Measurements from ENCODE around the gene SUMF1. TPM values are rescaled to one million over a fixed set of nuclear protein-coding genes. Genes with fewer than 3 reads are reported as not detected.

SUMF1 gene
- total and polyA plus RNA-seq, 8 donors: 7.1 to 25.8 (median 12.6) TPM

DNA sequence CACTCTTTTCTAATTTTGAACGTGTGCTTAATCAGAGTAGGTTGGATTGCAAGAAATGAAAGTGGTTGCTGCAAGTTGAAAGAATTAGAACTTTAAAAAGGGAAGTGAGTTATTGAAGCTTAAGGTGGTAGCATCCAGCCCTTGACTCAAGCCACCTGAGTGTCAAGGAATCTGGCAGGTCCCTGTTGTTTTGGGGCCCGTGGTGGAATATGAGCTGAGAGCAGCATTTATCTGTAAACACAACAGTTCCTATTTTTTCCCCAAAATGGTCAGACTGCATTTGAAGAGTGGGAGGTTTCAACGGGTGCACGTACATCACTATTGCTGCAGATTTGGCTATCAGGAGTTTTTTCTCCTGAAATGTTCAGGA, 27.8 kb upstream of the SUMF1 start:
- DNase-seq: no peak
- TF ChIP-seq, protein P1, sequence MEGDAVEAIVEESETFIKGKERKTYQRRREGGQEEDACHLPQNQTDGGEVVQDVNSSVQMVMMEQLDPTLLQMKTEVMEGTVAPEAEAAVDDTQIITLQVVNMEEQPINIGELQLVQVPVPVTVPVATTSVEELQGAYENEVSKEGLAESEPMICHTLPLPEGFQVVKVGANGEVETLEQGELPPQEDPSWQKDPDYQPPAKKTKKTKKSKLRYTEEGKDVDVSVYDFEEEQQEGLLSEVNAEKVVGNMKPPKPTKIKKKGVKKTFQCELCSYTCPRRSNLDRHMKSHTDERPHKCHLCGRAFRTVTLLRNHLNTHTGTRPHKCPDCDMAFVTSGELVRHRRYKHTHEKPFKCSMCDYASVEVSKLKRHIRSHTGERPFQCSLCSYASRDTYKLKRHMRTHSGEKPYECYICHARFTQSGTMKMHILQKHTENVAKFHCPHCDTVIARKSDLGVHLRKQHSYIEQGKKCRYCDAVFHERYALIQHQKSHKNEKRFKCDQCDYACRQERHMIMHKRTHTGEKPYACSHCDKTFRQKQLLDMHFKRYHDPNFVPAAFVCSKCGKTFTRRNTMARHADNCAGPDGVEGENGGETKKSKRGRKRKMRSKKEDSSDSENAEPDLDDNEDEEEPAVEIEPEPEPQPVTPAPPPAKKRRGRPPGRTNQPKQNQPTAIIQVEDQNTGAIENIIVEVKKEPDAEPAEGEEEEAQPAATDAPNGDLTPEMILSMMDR (IDR thresholded peaks at IDR 0.05): no peak
- ATAC-seq: no peak
- FAIRE-seq: no peak
- H3K4me1 ChIP-seq: peaks cover 0 to 5% (median 0%) of the 10 kb centered on the region in 3 donors
- H3K9me3 ChIP-seq: no peaks in the 10 kb centered on the region
- intact Hi-C loops (cut with DNase I): no loop called here
- peak overlapping the region in 2 of 4 donors; percentile 71 to 89 for H3K4me3 ChIP-seq
- 49 to 62% methylated on average over 4 of the region's 4 CpGs for WGBS, 2 donors
- H3K27ac ChIP-seq: no peak overlapping the region
- H3K36me3 ChIP-seq: no peaks in the 10 kb centered on the region
- H3K27me3 ChIP-seq: no peaks in the 10 kb centered on the region

DNA sequence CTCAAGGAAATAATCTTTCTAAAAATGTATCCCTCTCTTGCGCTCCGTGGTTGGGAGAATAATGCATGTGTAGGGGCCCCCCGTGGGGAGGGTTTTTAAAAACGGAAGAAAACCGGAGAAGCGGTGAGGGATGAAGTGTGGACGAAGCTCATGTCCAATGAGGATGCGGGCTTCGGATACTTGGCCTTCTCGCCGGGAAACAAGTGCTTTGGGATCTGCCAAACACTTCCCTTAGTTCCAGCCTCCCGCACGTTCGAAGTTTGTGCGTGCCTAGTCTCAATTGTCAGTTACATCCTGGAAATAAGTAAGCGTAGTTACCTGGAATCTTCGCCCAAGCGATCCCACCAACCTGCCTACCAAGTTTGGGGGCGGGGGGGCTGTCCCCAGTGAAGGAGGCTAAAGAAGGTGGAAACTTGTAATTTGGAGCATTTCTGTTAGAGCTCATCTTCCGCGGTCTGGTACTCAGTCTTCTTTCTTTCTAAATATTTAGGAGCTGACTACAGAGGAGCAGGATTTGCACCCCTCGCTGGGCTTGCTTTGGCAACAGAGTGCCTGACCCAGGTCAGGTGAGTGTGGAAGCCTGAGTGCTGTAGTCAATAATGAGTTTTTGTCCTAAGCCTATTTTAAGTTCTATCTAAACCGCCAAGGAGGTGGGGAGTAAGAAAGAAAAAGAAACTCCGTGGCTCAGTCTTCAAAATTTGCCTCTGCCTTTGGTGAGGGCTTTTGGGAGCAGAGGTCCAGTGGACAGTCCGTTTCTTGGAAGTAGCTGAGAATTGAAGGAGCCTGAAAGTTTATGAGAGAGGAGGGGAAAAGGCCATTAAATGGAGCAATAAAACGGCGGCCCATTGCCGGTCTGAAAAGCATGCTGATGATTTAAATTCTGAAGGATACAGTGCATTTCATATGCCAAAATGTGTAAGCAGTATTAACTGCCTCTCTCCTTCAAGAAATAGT, 27.1 kb upstream of the SUMF1 start:
- FAIRE-seq: no peak
- H3K9me3 ChIP-seq: no peaks in the 10 kb centered on the region

GRCh38 chr3:4493014-4493940, 26.2 kb upstream of the SUMF1 start, which contains the start of gene ITPR1:
ITPR1 (plus strand) TSS chr3:4493348; CDS start chr3:4516492, 23,144 bp downstream.
- intact Hi-C loops (cut with DNase I): no loop called here
- 0% methylated on average over 45 to 47 of the region's 47 CpGs for WGBS, 2 donors
- peaks cover 0 to 5% (median 0%) of the 10 kb centered on the region in 3 donors for H3K4me1 ChIP-seq
- no peaks in the 10 kb centered on the region for H3K9me3 ChIP-seq
- FAIRE-seq (no peak), DNase-seq (peak; percentile 97 to 100 (median 98)), ATAC-seq (peak; percentile 96 to 99 (median 98))
- H3K27ac ChIP-seq: peak within 1 kb of the TSS; percentile 67 to 88 (median 82)
- no peaks in the 10 kb centered on the region for H3K36me3 ChIP-seq
- H3K27me3 ChIP-seq: no peaks in the 10 kb centered on the region
- H3K4me3 ChIP-seq: peak within 1 kb of the TSS; percentile 58 to 89 (median 76)
- TF ChIP-seq, protein P1 (IDR thresholded peaks at IDR 0.05): no peak

More for the DNA sequence above, 27.1 kb upstream of the SUMF1 start:
- TF ChIP-seq, protein P1 (IDR thresholded peaks at IDR 0.05): no peak
- Histone ChIP-seq H3K27ac (no peak overlapping the region), H3K4me1 (peaks cover 0 to 5% (median 0%) of the 10 kb centered on the region in 3 donors), H3K36me3 (no peaks in the 10 kb centered on the region), H3K4me3 (peak overlapping the region; percentile 58 to 89 (median 76)), H3K27me3 (no peaks in the 10 kb centered on the region)
- intact Hi-C loops (cut with DNase I): no loop called here
- peak in 1 of 6 donors; percentile 21 for DNase-seq
- ATAC-seq: peak in 2 of 4 donors; percentile 0 to 1
- 22 to 25% methylated on average over 28 of the region's 28 CpGs for WGBS, 2 donors

DNA sequence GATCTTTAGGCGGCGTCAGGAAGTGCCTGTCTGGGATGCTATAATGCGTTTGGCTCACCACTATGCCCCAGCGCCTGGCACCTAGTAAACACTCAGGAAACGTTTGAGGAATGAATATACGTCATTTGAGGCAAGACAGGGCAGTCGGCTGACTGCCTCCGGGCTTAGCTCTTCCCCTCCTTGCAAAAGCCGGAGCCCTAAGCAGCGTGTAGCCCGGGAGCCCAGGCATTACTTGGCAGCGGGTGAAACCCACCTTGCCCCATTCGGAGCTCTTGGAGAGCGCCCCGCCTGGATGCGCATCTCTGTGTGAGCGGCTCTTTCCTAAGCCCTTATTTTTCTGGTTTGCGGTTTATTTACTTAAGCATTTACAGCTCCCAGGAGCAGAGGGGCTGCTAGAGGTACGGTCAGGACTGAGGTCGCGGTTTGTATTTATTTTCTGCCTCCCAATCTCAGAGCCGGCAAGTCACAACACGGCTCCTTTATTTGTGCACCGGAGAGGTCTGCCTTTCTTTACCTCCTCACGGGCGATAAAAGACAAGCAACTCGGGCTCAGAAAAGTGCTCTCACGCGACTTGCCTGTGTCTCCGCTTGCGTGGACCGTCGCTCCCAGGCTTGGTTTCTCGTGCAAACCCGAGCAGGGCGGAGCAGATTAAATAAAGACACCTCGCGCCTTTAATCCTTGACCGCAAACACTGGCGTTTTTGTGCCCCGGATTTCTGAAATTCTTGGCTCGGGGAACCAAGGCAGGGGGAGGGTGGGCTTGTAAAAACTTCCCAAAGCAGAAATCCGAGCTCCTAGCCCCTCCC, 25.3 kb upstream of the SUMF1 start:
- peak; percentile 25 to 69 (median 48) for DNase-seq
- peak overlapping the region; percentile 67 to 88 (median 82) for H3K27ac ChIP-seq
- intact Hi-C loops (cut with DNase I): no loop called here
- peaks cover 0 to 5% (median 0%) of the 10 kb centered on the region in 3 donors for H3K4me1 ChIP-seq
- WGBS, 2 donors: 0% methylated on average over 43 of the region's 43 CpGs
- no peaks in the 10 kb centered on the region for H3K36me3 ChIP-seq
- no peaks in the 10 kb centered on the region for H3K27me3 ChIP-seq
- peak overlapping the region; percentile 58 to 89 (median 76) for H3K4me3 ChIP-seq
- TF ChIP-seq, protein P1 (IDR thresholded peaks at IDR 0.05): no peak
- H3K9me3 ChIP-seq: no peaks in the 10 kb centered on the region
- peak; percentile 39 to 62 (median 52) for ATAC-seq
- FAIRE-seq: no peak
